Neuron (in vitro differentiated cells): ENCODE data around the gene RASAL1.

Experiments
- H2AFZ ChIP-seq: one replicate; pipeline ENCODE4 v1.6.1; 2013; ENCODE audit warnings: low read depth, mild to moderate bottlenecking, inconsistent platforms, low read length, moderate library complexity
- H3K27me3 ChIP-seq: one replicate; pipeline ENCODE4 v1.6.1; 2013; ENCODE audit warnings: low read length; ENCODE audit not compliant: insufficient read depth
- H3K36me3 ChIP-seq: one replicate; pipeline ENCODE4 v1.6.1; 2013; ENCODE audit warnings: low read length; ENCODE audit not compliant: insufficient read depth
- H3K4me1 ChIP-seq: one replicate; pipeline ENCODE4 v1.6.1; 2013; ENCODE audit warnings: low read length; ENCODE audit not compliant: insufficient read depth
- H3K4me3 ChIP-seq: 2 replicates; pipeline ENCODE4 v1.5.1; 2013; ENCODE audit warnings: mild to moderate bottlenecking, low read length, moderate library complexity
- H3K9me3 ChIP-seq: one replicate; pipeline ENCODE4 v1.6.1; 2013; ENCODE audit warnings: low read length

RASAL1 gene

GRCh38 chr12:113099764-113100163, 35.8 kb downstream of the RASAL1 start:
- Histone ChIP-seq H2AFZ (no peak overlapping the region), H3K9me3 (no peaks in the 10 kb centered on the region), H3K27me3 (peaks cover 14% of the 10 kb centered on the region)

DNA sequence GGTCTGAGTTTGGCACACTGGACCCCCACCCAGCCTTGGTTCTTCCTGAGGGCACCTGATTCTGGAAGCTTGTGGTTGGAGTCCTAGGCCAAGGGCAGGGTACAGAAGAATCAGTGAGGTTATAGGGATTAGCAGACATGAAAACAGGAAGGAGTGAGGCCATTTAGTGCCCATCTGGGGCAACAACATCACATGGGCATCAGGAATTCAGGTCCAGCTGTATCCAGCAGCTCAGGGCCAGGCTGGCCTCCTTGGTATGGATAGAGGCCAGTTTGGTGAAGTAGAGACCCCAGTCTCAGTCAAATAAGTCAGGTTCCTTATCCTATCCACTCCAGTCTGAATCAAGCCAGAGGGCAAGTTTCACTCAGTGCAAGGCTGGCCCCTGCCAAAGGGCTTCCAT, 36.2 kb downstream of the RASAL1 start:
- no peaks in the 10 kb centered on the region for H3K9me3 ChIP-seq
- H2AFZ ChIP-seq, result no peak overlapping the region
- peaks cover 4% of the 10 kb centered on the region for H3K4me1 ChIP-seq
- no peak overlapping the region for H3K4me3 ChIP-seq
- H3K36me3 ChIP-seq, result no peaks in the 10 kb centered on the region
- peaks cover 12% of the 10 kb centered on the region for H3K27me3 ChIP-seq

More at GRCh38 chr12:113099764-113100163, 35.8 kb downstream of the RASAL1 start:
- Histone ChIP-seq H3K4me1 (peaks cover 4% of the 10 kb centered on the region), H3K36me3 (no peaks in the 10 kb centered on the region), H3K4me3 (no peak overlapping the region)

- peaks cover 4% of the 10 kb centered on the region for H3K4me1 ChIP-seq
- no peaks in the 10 kb centered on the region for H3K9me3 ChIP-seq
- H3K27me3 ChIP-seq, result peaks cover 6% of the 10 kb centered on the region
- no peaks in the 10 kb centered on the region for H3K36me3 ChIP-seq
- H3K4me3 ChIP-seq, result no peak overlapping the region
- no peak overlapping the region for H2AFZ ChIP-seq
Observed at GRCh38 chr12:113098441-113099028, 37.0 kb downstream of the RASAL1 start.

GRCh38 chr12:113097716-113098440, 37.7 kb downstream of the RASAL1 start:
- no peaks in the 10 kb centered on the region for H3K36me3 ChIP-seq
- H3K27me3 ChIP-seq, result peaks cover 3% of the 10 kb centered on the region
- peaks cover 4% of the 10 kb centered on the region for H3K4me1 ChIP-seq
- no peak overlapping the region for H3K4me3 ChIP-seq
- no peak overlapping the region for H2AFZ ChIP-seq
- no peaks in the 10 kb centered on the region for H3K9me3 ChIP-seq

- peaks cover 7% of the 10 kb centered on the region for H3K27me3 ChIP-seq
- H2AFZ ChIP-seq, result no peak overlapping the region
- peaks cover 4% of the 10 kb centered on the region for H3K4me1 ChIP-seq
- no peaks in the 10 kb centered on the region for H3K36me3 ChIP-seq
- H3K9me3 ChIP-seq, result no peaks in the 10 kb centered on the region
- H3K4me3 ChIP-seq, result no peak overlapping the region
Observed at GRCh38 chr12:113096675-113097461, 38.7 kb downstream of the RASAL1 start.

DNA sequence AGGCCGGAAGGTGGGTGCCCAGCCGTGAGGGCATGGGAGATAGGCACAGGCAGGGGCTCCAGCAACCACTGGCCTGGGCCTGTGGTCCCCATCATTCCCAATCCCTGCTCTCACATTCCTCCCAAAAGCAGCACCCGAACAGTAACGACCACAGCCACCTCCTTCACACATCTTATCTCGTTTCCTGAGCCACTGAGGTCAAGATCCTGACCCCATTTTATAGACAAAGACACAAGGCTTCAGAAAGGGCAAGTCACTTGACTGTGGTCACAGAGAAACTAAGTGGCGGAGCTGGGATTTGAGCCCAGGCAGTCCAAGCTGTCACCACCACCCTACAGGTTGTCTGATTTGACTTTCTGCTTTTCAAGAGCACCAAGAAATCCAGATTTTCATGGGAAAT, 40.2 kb downstream of the RASAL1 start:
- Histone ChIP-seq H3K36me3 (no peaks in the 10 kb centered on the region), H2AFZ (no peak overlapping the region), H3K9me3 (no peaks in the 10 kb centered on the region), H3K27me3 (peaks cover 9% of the 10 kb centered on the region), H3K4me3 (no peak overlapping the region), H3K4me1 (peaks cover 4% of the 10 kb centered on the region)

DNA sequence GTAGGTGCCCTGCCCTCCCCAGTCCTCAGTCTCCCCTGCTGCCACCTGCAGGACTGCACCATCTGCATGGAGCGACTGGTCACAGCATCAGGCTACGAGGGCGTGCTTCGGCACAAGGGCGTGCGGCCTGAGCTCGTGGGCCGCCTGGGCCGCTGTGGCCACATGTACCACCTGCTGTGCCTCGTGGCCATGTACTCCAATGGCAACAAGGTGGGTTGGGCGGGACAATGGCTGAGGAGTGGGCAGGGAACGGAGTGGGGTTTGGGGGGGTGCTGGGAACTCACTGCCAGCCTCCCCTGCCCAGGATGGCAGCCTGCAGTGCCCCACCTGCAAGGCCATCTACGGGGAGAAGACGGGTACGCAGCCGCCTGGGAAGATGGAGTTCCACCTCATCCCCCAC, 40.8 kb downstream of the RASAL1 start:
- Histone ChIP-seq H2AFZ (no peak overlapping the region), H3K36me3 (no peaks in the 10 kb centered on the region), H3K4me1 (peaks cover 4% of the 10 kb centered on the region), H3K27me3 (peaks cover 9% of the 10 kb centered on the region), H3K4me3 (no peak overlapping the region), H3K9me3 (no peaks in the 10 kb centered on the region)

GRCh38 chr12:113093409-113094101, 42.0 kb downstream of the RASAL1 start:
- H2AFZ ChIP-seq, result no peak overlapping the region
- peaks cover 9% of the 10 kb centered on the region for H3K27me3 ChIP-seq
- H3K4me1 ChIP-seq, result peaks cover 4% of the 10 kb centered on the region
- no peaks in the 10 kb centered on the region for H3K36me3 ChIP-seq
- no peaks in the 10 kb centered on the region for H3K9me3 ChIP-seq
- no peak overlapping the region for H3K4me3 ChIP-seq

DNA sequence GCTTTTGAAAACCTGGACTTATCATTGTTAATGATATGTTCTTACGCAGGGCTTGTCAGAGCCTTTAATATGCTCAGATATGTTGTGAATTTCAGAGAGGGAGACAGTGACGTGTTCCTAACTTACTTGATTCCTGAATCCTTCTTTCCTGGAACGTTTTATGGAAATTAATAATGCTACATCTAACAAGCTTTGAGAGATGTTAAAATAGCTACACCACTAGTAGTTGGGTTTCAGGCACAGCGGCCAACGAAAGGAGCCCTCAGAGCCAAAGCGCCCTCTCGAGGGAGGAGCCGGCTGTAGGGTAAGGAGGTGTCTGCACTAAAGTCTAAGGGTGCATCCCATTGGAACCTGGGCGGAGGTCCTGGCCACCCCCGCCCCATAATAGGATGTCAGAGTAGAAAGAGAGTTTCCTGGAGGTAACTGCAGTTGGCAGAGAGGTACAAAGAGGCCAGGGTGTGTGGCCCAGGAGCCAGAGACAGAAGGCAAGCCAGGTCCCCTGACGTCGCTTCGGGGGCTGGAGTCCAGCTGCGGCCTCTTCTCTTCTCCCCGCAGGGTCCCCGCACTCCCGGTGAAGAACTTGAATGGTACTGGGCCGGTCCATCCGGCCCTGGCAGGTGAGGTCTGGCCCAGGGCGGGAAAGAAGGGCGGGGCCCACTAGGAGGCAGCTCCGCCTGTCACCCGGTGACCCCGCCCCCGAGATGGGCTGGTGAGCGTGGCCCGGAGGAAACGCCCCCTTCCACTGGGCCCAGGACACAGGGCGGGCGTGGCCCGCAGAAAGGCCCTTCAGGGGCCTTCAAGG, 42.8 kb downstream of the RASAL1 start:
- Histone ChIP-seq H3K4me3 (no peak overlapping the region), H3K9me3 (no peaks in the 10 kb centered on the region), H3K27me3 (peaks cover 9% of the 10 kb centered on the region), H3K4me1 (peaks cover under 1% of the 10 kb centered on the region), H3K36me3 (no peaks in the 10 kb centered on the region), H2AFZ (no peak overlapping the region)

DNA sequence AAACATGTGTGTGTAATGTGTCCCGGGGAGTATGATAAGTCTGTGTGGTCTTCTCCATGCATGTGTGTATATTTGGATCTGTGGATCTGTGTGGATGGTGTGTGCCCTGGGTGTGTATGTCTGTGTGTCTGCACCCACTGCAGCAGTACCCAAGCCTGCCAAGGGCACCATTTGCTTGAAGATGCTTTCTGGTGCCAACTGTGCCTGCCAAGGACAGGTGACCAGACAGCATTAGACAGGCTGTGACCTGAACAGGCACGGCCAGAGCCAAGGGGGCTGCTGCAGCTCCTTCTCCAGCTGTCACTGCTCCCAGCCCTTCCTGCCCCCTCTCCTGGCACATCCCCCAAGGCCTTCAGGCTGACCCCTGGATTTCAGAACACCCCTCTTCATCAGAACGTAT, 44.1 kb downstream of the RASAL1 start:
- H3K4me3 ChIP-seq, result no peak overlapping the region
- H3K9me3 ChIP-seq, result no peaks in the 10 kb centered on the region
- H3K27me3 ChIP-seq, result peaks cover 9% of the 10 kb centered on the region
- H3K4me1 ChIP-seq, result no peaks in the 10 kb centered on the region
- no peak overlapping the region for H2AFZ ChIP-seq
- H3K36me3 ChIP-seq, result no peaks in the 10 kb centered on the region

- H3K4me1 ChIP-seq, result no peaks in the 10 kb centered on the region
- no peaks in the 10 kb centered on the region for H3K9me3 ChIP-seq
- H3K27me3 ChIP-seq, result peaks cover 9% of the 10 kb centered on the region
- H3K4me3 ChIP-seq, result no peak overlapping the region
- no peaks in the 10 kb centered on the region for H3K36me3 ChIP-seq
- no peak overlapping the region for H2AFZ ChIP-seq
Observed at GRCh38 chr12:113090740-113091139, 44.8 kb downstream of the RASAL1 start.

DNA sequence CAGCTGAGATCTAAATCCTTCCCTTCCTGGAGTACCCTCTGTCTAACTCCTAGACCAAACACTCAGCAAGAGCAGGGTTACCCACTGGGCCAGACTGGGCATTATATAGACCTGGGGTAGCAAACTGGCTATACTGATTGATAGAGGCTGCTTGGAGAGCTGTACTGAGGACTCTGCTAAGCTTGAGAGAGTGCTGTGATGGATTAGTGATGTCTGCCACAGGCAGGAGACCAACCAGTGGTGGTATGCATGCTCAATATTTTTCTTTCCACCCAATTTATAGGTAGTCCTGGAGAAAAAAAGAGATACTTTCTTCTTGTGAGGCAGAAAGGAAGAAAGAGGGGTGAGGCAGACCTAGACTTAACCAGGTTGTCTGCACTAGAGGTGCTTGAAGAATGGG, 45.7 kb downstream of the RASAL1 start:
- Histone ChIP-seq H3K27me3 (peaks cover 9% of the 10 kb centered on the region), H3K36me3 (no peaks in the 10 kb centered on the region), H2AFZ (no peak overlapping the region), H3K4me3 (no peak overlapping the region), H3K9me3 (no peaks in the 10 kb centered on the region), H3K4me1 (no peaks in the 10 kb centered on the region)
